HG03159 (cell line): ENCODE results near the gene PRAMEF5.
"Not testable (repeated sequence)": the region's sequence is repeated elsewhere in the genome, so short reads cannot be mapped to it uniquely, and the experiment has no call there.

Source experiments
- ATAC-seq: cut with Tn5 transposase; IDR thresholded peaks from one replicate; pipeline ENCODE4 v1.9.1; 2021; ENCODE audit warnings: mild to moderate bottlenecking, moderate library complexity; ENCODE audit not compliant: unreplicated experiment

Gene PRAMEF5

GRCh38 chr1:13253898-13254297 is at the start of gene PRAMEF5:
PRAMEF5 (plus strand) TSS chr1:13254198; CDS start chr1:13259269, 5,071 bp downstream.
- ATAC-seq: not testable (repeated sequence)

- ATAC-seq: not testable (repeated sequence)
Measured at GRCh38 chr1:13208712-13209111, 45.3 kb upstream of the PRAMEF5 start.

GRCh38 chr1:13216619-13217018 is 37.4 kb upstream of the PRAMEF5 start:
- ATAC-seq: not testable (repeated sequence)

- not testable (repeated sequence) for ATAC-seq
Measured at GRCh38 chr1:13219203-13219602, 34.8 kb upstream of the PRAMEF5 start.

GRCh38 chr1:13222788-13223187 is 31.2 kb upstream of the PRAMEF5 start:
- not testable (repeated sequence) for ATAC-seq

- no peak for ATAC-seq
Measured at GRCh38 chr1:13224480-13225060, 29.4 kb upstream of the PRAMEF5 start.

GRCh38 chr1:13225675-13226204 is 28.3 kb upstream of the PRAMEF5 start, which contains the start of gene PRAMEF18:
PRAMEF18 (minus strand) TSS chr1:13226154; CDS start chr1:13226106, 48 bp downstream.
- not testable (repeated sequence) for ATAC-seq

- not testable (repeated sequence) for ATAC-seq
Measured at GRCh38 chr1:13227271-13228055, 26.5 kb upstream of the PRAMEF5 start.

GRCh38 chr1:13228343-13228781 is 25.6 kb upstream of the PRAMEF5 start:
- no peak for ATAC-seq

- not testable (repeated sequence) for ATAC-seq
Measured at GRCh38 chr1:13230096-13230495, 23.9 kb upstream of the PRAMEF5 start.

- ATAC-seq: not testable (repeated sequence)
Measured at GRCh38 chr1:13230601-13231000, 23.4 kb upstream of the PRAMEF5 start.

GRCh38 chr1:13231061-13231750 is 22.8 kb upstream of the PRAMEF5 start:
- ATAC-seq: not testable (repeated sequence)

GRCh38 chr1:13232056-13232455 is 21.9 kb upstream of the PRAMEF5 start:
- not testable (repeated sequence) for ATAC-seq

GRCh38 chr1:13234057-13234456 is 19.9 kb upstream of the PRAMEF5 start:
- ATAC-seq: not testable (repeated sequence)

- ATAC-seq: not testable (repeated sequence)
Measured at GRCh38 chr1:13237572-13237971, 16.4 kb upstream of the PRAMEF5 start.

GRCh38 chr1:13239633-13240032 is 14.4 kb upstream of the PRAMEF5 start:
- ATAC-seq: not testable (repeated sequence)

GRCh38 chr1:13243536-13244263 is 10.3 kb upstream of the PRAMEF5 start:
- ATAC-seq: not testable (repeated sequence)

- not testable (repeated sequence) for ATAC-seq
Measured at GRCh38 chr1:13245841-13246553, 8.0 kb upstream of the PRAMEF5 start.

GRCh38 chr1:13246554-13246871 is 7.5 kb upstream of the PRAMEF5 start:
- not testable (repeated sequence) for ATAC-seq

- not testable (repeated sequence) for ATAC-seq
Measured at GRCh38 chr1:13247122-13247521, 6.9 kb upstream of the PRAMEF5 start.
